Liver (tissue), 9 donors: ENCODE data around the gene KLF15. TPM values are rescaled to one million over a fixed set of nuclear protein-coding genes. Genes with fewer than 3 reads are reported as not detected.

Source experiments
- DNase-seq: peaks from one replicate; pipeline ENCODE4 v3.0.0-alpha.2; 2017; ENCODE audit warnings: low spot score
- H3K27ac ChIP-seq, 2 donors: one replicate each; pipeline ENCODE4 v1.7.0; 2013; ENCODE audit warnings: inconsistent platforms in 2 of 2, low read length in 2 of 2, control low read depth in 1 of 2, low read depth in 1 of 2, mild to moderate bottlenecking in 1 of 2
- H3K27me3 ChIP-seq, 4 donors: one replicate each; pipeline versions ENCODE4 v1.6.1 to v1.7.0; 2013; ENCODE audit warnings: low read length in 3 of 4, inconsistent platforms in 1 of 4, mild to moderate bottlenecking in 1 of 4, moderate library complexity in 1 of 4; ENCODE audit not compliant: control insufficient read depth in 4 of 4, insufficient read depth in 4 of 4
- H3K36me3 ChIP-seq, 4 donors: one replicate each; pipeline versions ENCODE4 v1.6.1 to v1.7.0; 2013; ENCODE audit warnings: low read length in 3 of 4, mild to moderate bottlenecking in 3 of 4, low read depth in 1 of 4, moderate library complexity in 1 of 4; ENCODE audit not compliant: control insufficient read depth in 4 of 4, insufficient read depth in 3 of 4
- H3K4me1 ChIP-seq, 4 donors: one replicate each; pipeline versions ENCODE4 v1.6.1 to v1.7.0; 2013; ENCODE audit warnings: low read length in 3 of 4, mild to moderate bottlenecking in 3 of 4, moderate library complexity in 1 of 4; ENCODE audit not compliant: control insufficient read depth in 4 of 4, insufficient read depth in 4 of 4
- H3K4me3 ChIP-seq, 3 donors: one replicate each; pipeline versions ENCODE4 v1.6.1 to v1.7.0; 2013; ENCODE audit warnings: low read length in 3 of 3, control low read depth in 1 of 3, low read depth in 1 of 3, mild to moderate bottlenecking in 1 of 3
- H3K9ac ChIP-seq, 2 donors: one replicate each; pipeline ENCODE4 v1.7.0; 2013; ENCODE audit warnings: low read length in 2 of 2, mild to moderate bottlenecking in 2 of 2, moderate library complexity in 2 of 2, control low read depth in 1 of 2, low read depth in 1 of 2
- H3K9me3 ChIP-seq, 4 donors: one replicate each; pipeline versions ENCODE4 v1.6.1 to v1.7.0; 2013; ENCODE audit warnings: low read length in 3 of 4; ENCODE audit not compliant: control insufficient read depth in 4 of 4
- ATF3 ChIP-seq: IDR thresholded peaks from 2 replicates; pipeline ENCODE4 v1.6.1; 2016; ENCODE audit warnings: antibody characterized with exemption
- CTCF ChIP-seq: fragments of 150-350 bp; IDR thresholded peaks from 2 replicates; pipeline ENCODE4 v1.5.1; 2017; ENCODE audit warnings: improper control_type of control experiment, low read depth, low read length; ENCODE audit not compliant: missing input control
- EGR1 ChIP-seq, 2 donors: IDR thresholded peaks; 2 replicates each; pipeline ENCODE4 v1.6.1; 2016 to 2018; ENCODE audit warnings: antibody characterized with exemption in 2 of 2, low read depth in 2 of 2
- FOXA1 ChIP-seq: IDR thresholded peaks from 2 replicates; pipeline ENCODE4 v1.6.1; 2016; ENCODE audit warnings: antibody characterized with exemption
- FOXA2 ChIP-seq: IDR thresholded peaks from 2 replicates; pipeline ENCODE4 v1.6.1; 2016; ENCODE audit warnings: antibody characterized with exemption
- GABPA ChIP-seq, 2 donors: IDR thresholded peaks in 1 of 2; conservative IDR thresholded peaks in 1 of 2; 2 replicates each; pipeline ENCODE4 v1.6.1; 2016; ENCODE audit warnings: antibody characterized with exemption in 2 of 2, mild to moderate bottlenecking in 1 of 2, moderate library complexity in 1 of 2
- HNF4A ChIP-seq, 2 donors: conservative IDR thresholded peaks; 2 replicates each; pipeline ENCODE4 v1.6.1; 2016; ENCODE audit warnings: antibody characterized with exemption in 2 of 2, mild to moderate bottlenecking in 2 of 2
- HNF4G ChIP-seq: IDR thresholded peaks from 2 replicates; pipeline ENCODE4 v1.6.1; 2016; ENCODE audit warnings: antibody characterized with exemption
- JUND ChIP-seq, 2 donors: IDR thresholded peaks; 2 replicates each; pipeline ENCODE4 v1.6.1; 2016; ENCODE audit warnings: antibody characterized with exemption in 2 of 2
- MAX ChIP-seq: IDR thresholded peaks from 2 replicates; pipeline ENCODE4 v1.6.1; 2016; ENCODE audit warnings: antibody characterized with exemption
- RAD21 ChIP-seq, 2 donors: IDR thresholded peaks; 2 replicates each; pipeline ENCODE4 v1.6.1; 2016; ENCODE audit warnings: antibody characterized with exemption in 2 of 2, mild to moderate bottlenecking in 2 of 2
- REST ChIP-seq: IDR thresholded peaks from 2 replicates; pipeline ENCODE4 v1.6.1; 2016; ENCODE audit warnings: antibody characterized with exemption, mild to moderate bottlenecking
- RXRA ChIP-seq, 2 donors: IDR thresholded peaks; 2 replicates each; pipeline ENCODE4 v1.6.1; 2017 to 2018; ENCODE audit warnings: antibody characterized with exemption in 2 of 2, mild to moderate bottlenecking in 1 of 2
- SP1 ChIP-seq: IDR thresholded peaks from 2 replicates; pipeline ENCODE4 v1.6.1; 2018; ENCODE audit warnings: antibody characterized with exemption, mild to moderate bottlenecking
- TAF1 ChIP-seq: conservative IDR thresholded peaks from 2 replicates; pipeline ENCODE4 v1.6.1; 2016; ENCODE audit warnings: antibody characterized with exemption, mild to moderate bottlenecking
- YY1 ChIP-seq: IDR thresholded peaks from 2 replicates; pipeline ENCODE4 v1.6.1; 2016; ENCODE audit warnings: antibody characterized with exemption, mild to moderate bottlenecking
- WGBS: extraction: QIAGEN DNeasy Blood & Tissue Kit; methylation state at CpG from one replicate; pipeline ENCODE4 v1.1.7; 2013; 5-methylcytosine and 5-hydroxymethylcytosine counted together
- polyA plus RNA-seq, 2 donors: library from polyadenylated mRNA; stranded (reverse) in 1 of 2; unstranded in 1 of 2; fragments of 200-250 nt in 1 of 2; fragments of >200 nt in 1 of 2; fragmentation: Nextera tagmentation in 1 of 2; extraction: Ambion mirVana in 1 of 2; gene quantifications; one replicate each; pipeline versions ENCODE4 v1.2.1 to v1.2.3, GENCODE V29; 2013 to 2015
- total RNA-seq, 2 donors: library from RNA; depleted of rRNA; stranded (reverse); fragments of >200 nt; gene quantifications; one replicate each; pipeline ENCODE4 v1.2.3, GENCODE V29; 2014
- donor health status: healthy.
- donor health status: healthy.
- donor health status: healthy.
- donor health status: healthy.
- donor health status: healthy.

Gene KLF15
- total and polyA plus RNA-seq, 4 donors, result 21.4 to 103 (median 49.3) TPM

GRCh38 chr3:126344380-126345041 lies 12.7 kb downstream of the KLF15 start:
- no peak overlapping the region for H3K9ac ChIP-seq
- no peak overlapping the region for H3K4me3 ChIP-seq
- peak overlapping the region in 1 of 2 donors; percentile 14 for H3K27ac ChIP-seq
- peaks cover 30 to 94% (median 78%) of the 10 kb centered on the region in 4 donors for H3K4me1 ChIP-seq
- WGBS, result 72% methylated on average over 9 of the region's 9 CpGs
- DNase-seq, result peak; percentile 33
- H3K9me3 ChIP-seq, result no peaks in the 10 kb centered on the region
- TF ChIP-seq GABPA (IDR thresholded peaks at IDR 0.05 in 1 of 2, conservative IDR thresholded peaks at IDR 0.05 in 1 of 2) (no peak), EGR1 (IDR thresholded peaks at IDR 0.05; ENCODE audit: low read depth in 2 of 2) (no peak), REST (no peak), SP1 (no peak), FOXA2 (no peak), RXRA (IDR thresholded peaks at IDR 0.05) (no peak), FOXA1 (no peak), JUND (IDR thresholded peaks at IDR 0.05) (no peak), HNF4A (conservative IDR thresholded peaks at IDR 0.05) (no peak)
- no peaks in the 10 kb centered on the region for H3K27me3 ChIP-seq
- H3K36me3 ChIP-seq, result peaks cover 4 to 15% (median 12%) of the 10 kb centered on the region in 4 donors

- Histone ChIP-seq H3K4me1 (peaks cover 22 to 85% (median 71%) of the 10 kb centered on the region in 4 donors), H3K9me3 (no peaks in the 10 kb centered on the region), H3K27ac (peak overlapping the region in 1 of 2 donors; percentile 27), H3K4me3 (no peak overlapping the region), H3K36me3 (peaks cover 4 to 15% (median 13%) of the 10 kb centered on the region in 4 donors), H3K27me3 (no peaks in the 10 kb centered on the region), H3K9ac (no peak overlapping the region)
- 88% methylated on average over 32 of the region's 32 CpGs for WGBS
- no peak for TF ChIP-seq ATF3
- DNase-seq, result peak; percentile 27
These were observed 13.6 kb downstream of the KLF15 start for GRCh38 chr3:126343649-126344035.

- Histone ChIP-seq H3K9ac (no peak overlapping the region), H3K36me3 (peaks cover 4 to 16% (median 13%) of the 10 kb centered on the region in 4 donors), H3K4me1 (peaks cover 20 to 80% (median 65%) of the 10 kb centered on the region in 4 donors), H3K27ac (peak overlapping the region in 1 of 2 donors; percentile 97), H3K9me3 (no peaks in the 10 kb centered on the region), H3K4me3 (no peak overlapping the region), H3K27me3 (no peaks in the 10 kb centered on the region)
- DNase-seq, result peak; percentile 47
- WGBS, result 48% methylated on average over 19 of the region's 20 CpGs
- TF ChIP-seq REST (no peak), CTCF (no peak), HNF4A (conservative IDR thresholded peaks at IDR 0.05) (no peak), YY1 (no peak), RAD21 (IDR thresholded peaks at IDR 0.05) (no peak), RXRA (IDR thresholded peaks at IDR 0.05) (no peak), SP1 (no peak), HNF4G (no peak), MAX (no peak), EGR1 (IDR thresholded peaks at IDR 0.05; ENCODE audit: low read depth in 2 of 2) (no peak), TAF1 (no peak), FOXA1 (no peak), FOXA2 (no peak), ATF3 (no peak)
These were observed 14.1 kb downstream of the KLF15 start for GRCh38 chr3:126342991-126343648.
